ENCODE data around the gene MAN1C1.

The MAN1C1 gene

DNA sequence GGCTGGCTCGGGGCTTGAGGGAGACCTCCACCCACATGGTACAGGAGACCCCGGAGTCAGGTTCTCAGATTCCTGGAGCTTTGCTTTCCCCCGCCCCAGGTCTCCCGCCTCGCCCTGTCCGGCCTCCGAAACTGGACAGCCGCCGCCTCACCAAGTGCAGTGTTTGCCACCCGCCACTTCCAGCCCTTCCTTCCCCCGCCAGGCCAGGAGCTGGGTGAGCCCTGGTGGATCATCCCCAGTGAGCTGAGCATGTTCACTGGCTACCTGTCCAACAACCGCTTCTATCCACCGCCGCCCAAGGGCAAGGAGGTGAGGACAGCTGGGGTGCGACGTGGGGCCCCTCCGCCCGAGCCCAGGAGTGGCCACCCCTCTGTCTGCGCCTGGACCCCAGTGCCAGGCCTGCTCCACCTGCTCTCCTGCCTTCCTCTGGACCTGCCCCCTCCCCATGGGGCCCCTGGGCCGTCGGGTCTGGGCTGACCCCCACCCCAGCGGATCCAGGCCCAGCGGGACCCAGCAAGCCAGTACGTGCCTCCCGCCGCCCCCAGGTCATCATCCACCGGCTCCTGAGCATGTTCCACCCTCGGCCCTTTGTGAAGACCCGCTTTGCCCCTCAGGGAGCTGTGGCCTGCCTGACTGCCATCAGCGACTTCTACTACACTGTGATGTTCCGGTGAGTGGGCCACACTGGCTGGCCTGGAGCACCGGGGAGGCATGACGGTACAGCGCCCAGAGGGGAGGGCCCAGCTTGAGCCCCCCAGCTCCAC lies 192.1 kb downstream of the MAN1C1 start:
- DNase-seq: no peak

DNA sequence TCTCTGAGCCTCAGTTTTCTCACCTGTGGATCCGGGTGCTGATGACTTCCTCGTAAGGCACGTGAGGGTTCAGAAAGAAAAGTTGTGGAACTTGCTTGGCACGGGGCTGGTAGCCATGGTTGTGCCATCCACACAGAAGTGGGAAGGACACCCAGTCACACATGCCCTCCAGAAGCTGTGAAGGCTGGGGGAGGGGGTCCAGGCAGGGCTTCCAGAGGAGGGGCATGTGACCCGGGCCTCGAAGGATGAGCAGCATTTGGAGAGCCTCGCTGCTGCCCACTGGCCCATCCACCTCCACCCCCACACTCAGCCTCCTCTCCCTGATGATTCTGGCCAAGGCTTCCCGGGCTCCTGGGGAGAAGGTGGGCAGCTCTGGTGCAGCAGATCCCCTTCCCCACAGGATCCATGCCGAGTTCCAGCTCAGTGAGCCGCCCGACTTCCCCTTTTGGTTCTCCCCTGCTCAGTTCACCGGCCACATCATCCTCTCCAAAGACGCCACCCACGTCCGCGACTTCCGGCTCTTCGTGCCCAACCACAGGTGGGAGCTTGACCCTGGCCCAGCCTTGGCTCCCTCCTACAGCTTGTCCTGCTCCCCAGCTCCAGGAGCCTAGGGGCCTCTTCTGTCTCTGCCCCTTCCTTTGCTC lies 192.8 kb downstream of the MAN1C1 start:
- DNase-seq: no peak

DNA sequence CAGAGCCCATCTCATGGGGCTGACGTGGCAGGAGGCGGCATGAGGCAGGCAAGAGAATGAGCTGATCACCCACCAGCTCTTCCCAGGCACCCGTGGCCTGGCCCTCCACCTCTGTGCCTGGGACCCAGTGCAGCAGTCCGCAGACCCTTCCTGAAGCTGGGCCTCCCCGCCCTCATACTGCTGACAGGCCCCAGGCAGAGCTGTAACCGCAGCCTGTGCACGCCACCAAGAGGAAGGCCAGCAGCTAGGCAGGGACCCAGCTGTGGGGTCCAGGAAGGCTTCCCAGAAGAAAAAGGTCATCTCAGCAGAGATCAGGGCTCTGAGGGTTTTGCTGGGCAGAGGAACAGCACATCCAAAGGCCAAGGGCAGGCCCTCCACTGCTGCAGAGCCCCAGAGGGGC lies 193.3 kb downstream of the MAN1C1 start:
- DNase-seq: no peak

DNA sequence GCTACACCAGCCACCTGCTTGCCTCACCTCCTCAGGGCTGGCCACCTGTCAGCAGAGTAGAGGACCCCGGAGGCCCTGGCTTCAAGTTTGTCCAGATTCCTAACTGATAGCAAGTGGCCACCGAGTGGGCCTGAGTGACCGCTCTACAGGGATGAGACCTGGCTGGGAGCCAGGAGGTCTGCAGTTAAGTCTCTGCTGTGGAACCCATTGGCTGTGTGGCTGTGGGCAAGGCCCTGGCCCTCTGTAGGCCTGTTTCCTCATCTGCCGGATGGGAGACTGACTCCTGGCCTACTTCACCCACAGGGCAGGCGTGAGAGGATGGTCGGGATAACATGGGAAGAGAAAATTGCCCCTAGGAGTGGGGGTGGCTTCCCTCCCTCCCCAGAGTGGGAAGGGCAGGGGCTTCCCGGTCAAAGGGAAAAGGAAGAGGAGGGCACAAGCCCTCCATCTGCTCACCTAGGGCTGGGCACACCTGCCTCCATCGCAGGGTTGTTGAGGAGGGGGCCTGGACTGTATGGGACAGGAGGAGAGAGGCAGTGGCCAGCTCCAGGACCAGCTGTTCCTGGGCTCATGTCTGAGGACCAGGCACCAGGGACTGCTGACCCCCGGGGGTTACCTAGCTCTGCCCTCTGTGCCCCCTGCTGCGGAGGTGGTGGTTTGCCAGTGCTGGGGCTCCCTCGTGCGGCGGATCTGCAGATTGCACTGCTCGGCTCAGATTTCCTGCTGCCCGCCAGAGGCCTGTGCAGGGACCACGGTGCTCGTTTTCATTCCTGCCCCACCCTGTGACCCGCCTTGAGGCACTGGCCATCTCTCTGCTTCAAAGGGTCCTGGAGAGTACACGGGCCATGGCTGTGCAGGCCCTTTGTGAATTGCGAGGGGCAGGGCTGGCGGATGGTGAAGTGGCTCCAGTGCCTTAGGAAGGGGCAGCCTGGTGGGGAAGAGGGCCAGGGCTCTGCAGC lies 194.0 kb downstream of the MAN1C1 start:
- no peak for DNase-seq

DNA sequence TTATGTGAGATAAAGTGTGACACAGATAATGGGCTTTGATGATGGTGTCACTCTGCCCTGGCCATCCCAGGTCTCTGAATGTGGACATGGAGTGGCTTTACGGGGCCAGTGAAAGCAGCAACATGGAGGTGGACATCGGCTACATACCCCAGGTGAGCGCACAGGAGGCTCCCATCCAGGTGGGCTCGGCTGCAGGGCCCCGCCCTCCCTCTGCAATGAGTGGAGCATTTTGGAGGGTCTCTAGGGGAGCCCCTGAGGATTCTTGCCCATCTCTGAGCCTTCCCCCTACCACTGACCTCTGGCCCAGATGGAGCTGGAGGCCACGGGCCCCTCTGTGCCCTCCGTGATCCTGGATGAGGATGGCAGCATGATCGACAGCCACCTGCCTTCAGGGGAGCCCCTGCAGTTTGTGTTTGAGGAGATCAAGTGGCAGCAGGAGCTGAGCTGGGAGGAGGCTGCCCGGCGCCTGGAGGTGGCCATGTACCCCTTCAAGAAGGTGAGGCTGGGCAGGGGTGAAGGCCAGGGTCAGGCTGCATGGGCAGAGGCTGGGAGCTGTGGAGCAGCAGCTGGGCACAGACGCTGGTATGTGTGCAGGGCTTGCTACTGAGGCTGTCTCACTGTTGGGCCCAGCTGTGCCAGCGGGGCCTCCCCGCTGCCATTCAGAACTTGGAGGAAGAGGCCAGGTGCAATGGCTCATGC lies 194.9 kb downstream of the MAN1C1 start:
- DNase-seq: no peak

DNA sequence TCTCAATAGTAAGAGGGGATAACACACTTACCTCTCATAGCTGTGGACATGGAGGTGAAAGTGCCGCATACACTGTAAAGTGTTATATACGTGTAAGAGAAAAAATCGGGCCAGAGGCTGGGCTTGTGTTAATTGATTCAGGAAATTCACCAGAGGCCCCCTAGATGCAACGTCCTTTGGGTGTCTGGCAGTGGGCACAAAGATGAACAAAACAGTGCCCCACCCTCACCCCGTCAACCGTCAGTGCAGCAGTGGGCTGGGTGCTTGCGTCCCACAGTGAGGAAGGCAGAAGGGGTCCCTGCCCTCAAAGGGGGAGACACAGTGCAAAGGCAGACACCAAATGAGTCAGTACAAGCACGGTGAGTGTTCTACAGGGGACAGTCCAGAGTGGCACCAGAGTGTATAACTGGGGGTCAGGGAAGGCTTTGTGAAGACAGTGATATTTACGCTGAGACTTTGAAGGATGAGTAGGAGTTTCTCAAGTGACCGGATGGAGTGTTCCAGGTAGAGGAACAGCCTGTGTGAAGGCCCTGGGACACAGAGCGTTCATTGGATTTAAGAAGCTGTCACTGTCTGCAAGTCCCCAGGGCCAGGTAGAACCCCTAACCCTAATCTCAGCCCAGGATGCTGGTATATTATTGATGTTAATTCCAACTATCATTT lies 196.6 kb downstream of the MAN1C1 start:
- no peak for DNase-seq

DNA sequence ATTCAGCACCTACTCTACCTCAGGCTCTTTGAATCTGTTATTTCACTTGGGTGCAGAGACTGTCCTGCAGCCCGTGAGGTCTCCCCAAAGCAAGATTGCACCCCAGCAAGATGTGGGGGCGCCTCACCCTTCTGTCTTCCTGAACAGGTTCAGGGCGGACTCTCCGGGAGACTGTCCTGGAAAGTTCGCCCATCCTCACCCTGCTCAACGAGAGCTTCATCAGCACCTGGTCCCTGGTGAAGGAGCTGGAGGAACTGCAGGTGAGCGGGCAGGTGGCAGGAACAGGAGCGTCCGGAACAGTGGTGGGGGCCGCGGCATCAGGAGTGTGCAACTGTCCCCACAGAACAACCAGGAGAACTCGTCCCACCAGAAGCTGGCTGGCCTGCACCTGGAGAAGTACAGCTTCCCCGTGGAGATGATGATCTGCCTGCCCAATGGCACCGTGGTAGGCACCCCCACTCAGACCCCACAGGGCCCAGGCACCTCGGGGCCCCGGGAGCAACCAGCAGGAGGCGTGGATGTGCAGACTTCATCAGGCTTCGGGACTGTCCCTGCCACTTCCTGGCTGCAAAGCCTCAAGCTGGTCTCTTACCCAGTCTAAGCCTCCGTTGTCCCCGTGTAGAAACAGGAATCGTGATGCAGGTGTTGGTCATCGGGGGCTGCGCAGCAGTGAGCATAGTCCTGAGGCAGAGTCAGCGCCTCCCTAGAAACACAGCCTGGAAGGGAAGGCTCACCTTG lies 197.3 kb downstream of the MAN1C1 start:
- DNase-seq: no peak

DNA sequence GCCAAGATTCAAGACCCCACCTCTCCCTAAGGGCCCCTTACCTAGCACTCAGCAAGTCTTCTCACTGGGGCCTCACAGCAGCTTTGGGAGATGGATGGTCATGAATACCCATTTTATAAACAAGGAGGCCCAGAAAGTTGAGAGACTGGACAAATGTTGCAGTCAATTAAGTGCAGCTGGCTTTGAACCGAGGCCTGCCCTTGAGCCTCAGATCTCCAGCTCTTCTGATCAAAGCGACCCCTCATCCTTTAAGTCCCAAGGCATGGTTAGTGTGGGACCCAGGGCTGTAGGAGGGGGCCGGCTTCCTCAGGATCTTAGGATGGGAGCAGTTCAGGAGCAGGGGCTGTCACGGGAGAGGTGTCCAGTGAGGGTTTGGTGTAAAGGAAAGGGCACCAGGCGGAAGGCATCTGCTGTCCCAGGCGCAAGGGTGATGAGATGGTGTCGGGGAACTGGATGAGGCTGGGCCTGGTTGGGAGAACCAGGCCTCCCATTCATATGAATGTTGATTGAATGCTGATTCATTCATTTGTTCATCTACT lies 198.0 kb downstream of the MAN1C1 start:
- DNase-seq: no peak

DNA sequence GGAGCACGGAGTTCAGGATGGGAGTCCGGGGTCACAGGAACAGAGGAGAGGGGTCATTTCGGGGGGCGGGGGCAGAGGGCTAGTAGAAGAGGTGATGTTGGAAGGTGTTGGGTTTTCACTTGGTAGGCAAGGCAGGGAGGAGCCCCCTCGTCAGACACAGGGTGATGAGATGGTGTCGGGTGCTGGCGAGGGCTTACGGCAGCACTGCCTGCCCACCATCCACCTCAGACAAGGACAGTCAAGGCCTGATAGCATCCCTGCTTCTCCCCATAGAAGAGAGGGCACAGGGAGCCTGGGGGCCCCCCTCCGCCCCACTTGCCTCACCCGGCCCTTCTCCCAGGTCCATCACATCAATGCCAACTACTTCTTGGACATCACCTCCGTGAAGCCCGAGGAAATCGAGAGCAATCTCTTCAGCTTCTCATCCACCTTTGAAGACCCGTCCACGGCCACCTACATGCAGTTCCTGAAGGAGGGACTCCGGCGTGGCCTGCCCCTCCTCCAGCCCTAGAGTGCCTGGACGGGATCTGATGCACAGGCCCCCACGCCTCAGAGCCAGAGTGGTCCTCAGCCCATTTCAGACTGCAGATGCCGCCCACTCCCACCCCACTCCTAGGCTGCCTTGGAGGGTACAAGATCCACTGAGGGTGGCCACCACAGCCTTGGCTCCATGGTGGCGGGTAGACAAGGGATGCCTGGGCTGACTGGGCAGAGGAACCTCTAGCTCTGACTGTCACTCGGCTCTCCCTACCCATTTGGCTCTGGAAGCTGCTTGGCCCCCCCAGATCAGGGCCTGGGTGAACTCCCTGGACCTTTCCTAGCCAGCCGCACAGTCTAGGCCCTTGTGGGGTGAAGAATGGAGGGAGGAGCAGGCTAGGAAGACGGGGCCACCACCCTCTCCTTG lies 198.9 kb downstream of the MAN1C1 start:
- no peak for DNase-seq

DNA sequence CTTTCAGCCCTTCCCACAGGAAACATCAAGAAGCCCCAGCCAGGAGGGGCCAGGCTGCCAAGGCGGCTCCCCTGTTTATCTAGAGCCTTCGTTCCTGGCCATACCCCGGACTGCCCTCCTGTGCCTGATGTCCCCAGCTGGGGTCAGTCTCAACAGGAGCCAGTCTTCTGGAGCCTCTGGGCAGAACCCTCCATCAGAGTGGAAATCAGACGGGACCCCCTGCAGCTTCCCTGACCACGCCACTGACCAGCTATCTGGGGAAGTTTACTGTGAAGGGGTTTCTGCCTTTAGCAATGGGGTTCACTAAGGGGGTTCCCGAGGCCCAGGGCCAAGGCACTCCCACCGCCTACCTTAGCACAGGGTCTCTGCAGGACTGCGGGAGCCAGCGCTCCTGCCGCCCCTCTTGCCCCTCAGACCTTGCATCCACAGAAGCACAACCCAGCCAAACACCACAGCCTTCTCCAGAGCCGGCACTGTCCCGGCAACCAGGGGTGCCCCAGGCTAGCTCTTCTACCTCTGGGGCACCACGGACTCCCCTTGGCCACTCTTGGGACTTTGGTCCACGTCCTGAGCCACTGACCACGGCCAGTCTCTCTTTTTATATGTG lies 199.6 kb downstream of the MAN1C1 start:
- no peak for DNase-seq

DNA sequence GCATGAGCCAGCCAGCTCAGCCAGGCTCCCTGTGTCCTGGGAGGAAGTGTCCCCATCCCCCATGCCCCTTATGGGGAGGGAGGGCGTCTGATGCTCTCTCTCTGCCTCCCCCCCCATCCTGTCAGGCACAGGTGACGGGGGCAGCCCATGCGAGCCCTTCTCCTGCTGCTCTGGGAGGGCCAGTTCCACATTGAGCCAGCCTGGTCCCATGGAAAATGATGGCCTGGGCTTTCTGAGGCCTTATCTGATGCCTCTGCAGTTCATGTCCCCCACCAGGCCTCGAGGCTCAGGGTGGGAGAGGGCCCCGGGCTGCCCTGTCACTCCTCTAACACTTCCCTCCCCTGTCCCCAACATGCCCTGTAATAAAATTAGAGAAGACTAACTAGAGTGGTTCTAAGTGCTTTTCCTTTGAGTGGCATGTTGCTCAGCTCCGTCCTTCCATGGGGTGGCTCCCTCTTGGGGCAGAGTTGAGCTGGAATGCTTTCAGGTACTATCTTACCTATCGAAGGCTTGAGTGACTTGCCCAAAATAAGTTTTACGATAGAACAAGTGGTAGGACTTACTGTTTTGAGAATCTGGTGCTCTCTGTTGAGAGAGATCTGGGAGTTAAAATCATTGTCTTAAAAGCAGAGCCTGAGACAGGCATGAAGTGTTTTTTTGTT lies 201.4 kb downstream of the MAN1C1 start:
- DNase-seq: no peak

DNA sequence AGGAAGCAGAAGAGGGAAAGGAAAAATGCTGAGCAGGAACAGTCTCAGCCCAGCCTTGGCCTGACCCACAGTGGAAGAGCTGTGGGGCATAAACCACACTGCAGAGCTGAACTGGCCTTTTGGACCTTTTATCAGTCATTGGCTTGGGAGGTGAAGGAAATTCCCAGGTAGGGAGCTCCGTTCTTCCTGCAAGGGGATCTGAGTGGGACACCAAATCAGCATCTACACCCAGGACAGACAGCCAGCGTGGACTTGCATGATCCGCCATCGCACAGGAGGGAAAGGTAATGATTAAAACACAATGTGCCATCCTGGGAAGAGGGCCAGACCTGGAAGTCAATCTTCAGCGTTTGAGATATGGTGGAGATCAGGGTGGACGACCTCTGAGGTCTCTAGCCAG lies 202.0 kb downstream of the MAN1C1 start:
- DNase-seq: no peak

DNA sequence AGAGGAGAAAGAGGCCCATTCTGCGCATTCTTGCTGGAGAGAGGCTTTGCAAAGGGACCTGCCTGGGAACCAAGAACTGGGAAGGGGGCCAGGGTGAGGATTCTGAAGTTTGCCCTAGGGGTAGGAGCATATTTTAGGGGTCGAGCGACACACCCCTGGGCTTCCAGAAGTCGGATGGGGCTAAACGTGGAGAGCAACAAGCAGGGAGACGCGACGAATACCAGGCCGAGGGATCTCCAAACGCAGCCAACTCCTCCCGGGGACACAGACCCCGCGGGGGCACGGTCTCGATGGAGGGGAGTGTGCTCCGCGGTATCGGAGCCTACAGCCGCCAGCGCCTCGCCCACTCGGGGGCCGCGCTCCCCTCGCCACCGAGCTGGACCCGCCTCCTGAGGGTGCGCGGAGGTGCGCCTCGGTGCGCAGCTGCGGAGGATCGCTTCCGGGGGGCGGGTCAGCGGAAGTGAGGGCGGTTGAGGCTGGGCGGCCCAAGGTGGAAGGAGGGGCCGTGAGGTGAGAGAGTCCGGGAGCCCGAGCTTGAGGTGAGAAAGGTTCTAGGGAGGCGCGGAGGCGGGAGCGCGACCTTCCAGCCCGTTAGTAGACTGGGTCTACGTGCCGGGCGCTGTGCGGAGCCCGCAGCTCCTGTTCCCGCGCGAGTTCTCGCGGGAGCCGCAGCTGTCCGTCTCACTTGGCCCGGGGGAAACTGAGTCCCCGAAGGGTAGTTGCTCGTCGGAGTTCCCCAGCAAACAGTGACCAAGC lies 203.1 kb downstream of the MAN1C1 start, which contains the start of gene MTFR1L:
MTFR1L (plus strand) TSS at position 464 of the 756 bp plus-strand sequence. CDS start 3,151 bp downstream, outside the sequence.
- DNase-seq: no peak

DNA sequence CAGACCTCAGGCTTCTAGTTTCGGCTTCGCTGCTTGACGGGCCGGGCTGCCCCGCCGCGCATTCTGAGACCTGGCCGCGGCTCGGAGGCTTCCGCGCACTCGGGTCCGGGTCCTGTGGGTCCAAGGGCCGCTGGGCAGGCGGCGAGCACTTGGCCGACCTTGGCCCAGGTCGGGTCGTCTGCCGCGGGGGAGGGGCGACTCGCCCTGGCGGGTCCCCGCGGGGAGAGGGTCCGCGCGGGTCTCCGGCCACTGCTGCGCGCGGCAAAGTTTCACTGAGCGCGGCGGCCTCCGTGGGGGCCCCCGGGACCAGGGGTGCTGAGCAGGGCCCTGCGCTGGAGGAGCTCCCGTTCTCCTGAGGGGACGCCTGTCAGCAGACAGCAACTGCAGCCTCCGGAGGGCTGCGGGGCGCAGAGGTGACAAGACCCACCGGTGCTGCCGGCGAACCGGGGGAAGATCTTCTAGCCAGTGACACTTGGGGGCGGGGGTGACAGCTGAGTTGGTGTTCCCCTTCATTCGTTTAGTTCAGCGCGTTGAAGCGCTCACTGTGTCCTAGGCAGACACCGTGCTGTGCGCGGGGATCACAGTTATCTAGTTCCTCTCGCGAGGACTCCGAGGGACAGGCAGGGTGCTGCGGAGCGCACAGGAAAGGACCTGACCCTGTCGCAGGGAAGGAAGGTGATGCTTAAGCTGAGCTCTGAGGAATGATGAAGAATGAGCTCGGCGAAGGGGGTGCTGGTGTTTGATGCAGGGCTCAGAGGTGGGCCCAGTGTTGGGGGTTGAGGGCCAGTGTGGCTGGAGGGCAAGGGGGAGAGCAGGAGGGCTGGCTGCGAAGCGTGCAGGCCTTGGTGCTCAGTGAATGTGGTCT lies 203.9 kb downstream of the MAN1C1 start:
- no peak for DNase-seq

DNA sequence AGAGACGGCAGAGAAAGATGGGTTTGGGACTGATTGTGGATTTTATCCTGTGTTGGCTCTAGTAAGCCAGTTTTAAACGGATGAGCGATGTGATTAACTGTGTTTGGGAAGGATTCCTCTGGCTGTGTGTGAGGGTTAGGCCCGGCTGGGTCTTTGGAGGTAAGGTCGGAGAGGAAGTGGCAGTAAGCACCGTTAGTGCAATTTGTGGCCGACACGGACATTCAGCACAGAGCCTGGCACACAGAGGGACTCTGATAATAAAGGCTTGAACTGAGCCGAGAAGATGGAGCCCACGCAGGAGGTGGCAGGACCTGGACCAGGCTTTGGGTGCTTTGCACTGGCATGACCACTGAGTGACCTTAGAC lies 204.5 kb downstream of the MAN1C1 start:
- DNase-seq: no peak

DNA sequence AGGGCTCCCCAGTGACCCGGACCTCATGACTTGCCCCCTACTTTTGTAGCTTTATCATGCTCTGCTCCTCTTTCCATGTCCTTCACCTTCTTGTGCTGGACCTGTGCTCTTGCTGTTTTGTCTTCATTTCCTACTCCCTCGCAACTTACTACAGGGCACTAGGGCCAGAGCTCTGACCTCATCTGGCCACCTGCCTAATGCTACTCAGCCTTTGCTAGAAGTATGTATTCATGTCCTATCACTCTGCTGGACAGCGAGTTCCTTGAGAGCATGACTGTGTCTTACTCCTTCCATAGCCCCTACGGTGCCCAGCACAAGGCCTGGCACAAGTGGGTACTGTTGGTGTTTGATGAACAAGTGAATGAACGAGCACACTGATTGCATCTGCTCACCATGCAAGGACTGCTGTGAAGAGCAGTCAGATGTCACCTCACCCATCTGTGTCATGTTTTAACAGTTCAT lies 205.1 kb downstream of the MAN1C1 start:
- DNase-seq: no peak

DNA sequence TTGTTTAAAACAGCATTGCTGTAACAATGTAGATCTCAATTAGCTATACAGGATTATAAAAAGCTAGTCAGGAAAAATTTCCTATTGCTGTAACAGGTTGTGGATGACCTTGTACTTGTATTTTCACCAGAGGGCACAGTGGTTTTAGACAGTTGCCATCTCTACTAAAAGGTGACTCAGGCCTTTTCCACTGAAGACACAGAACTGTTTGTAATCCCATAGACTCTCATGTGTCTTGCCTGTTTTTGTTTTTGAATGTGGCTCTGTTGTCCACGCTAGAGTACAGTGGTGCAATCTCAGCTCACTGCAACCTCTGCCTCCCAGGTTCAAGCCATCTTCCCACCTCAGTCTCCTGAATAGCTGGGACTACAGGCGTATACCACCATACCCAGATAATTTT lies 209.0 kb downstream of the MAN1C1 start:
- no peak for DNase-seq

Data from NCI-H1436 treated with DMSO at 0.1 percent for 48 hours (cell line).